ENCODE results near the gene CCDC192.

DNA sequence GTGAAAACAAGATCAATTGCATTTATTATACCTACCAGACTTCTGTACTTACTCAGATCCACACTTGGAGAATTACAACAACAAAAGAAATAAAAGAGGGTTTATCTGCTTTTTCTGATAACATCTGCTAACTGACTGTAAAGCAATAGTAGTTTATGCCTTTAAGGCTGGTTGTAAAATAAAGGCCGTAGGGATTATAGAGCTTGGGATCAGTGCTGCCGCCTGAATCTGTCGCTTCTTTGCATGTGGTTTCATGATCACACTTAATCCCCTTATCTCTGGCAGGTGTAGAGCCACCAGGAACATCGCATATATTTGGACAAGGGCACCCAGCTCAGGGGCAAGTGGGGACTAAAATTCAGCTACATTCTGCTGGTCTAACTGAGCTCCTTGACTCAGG is 146.7 kb downstream of the CCDC192 start:
- TF ChIP-seq, protein P1, sequence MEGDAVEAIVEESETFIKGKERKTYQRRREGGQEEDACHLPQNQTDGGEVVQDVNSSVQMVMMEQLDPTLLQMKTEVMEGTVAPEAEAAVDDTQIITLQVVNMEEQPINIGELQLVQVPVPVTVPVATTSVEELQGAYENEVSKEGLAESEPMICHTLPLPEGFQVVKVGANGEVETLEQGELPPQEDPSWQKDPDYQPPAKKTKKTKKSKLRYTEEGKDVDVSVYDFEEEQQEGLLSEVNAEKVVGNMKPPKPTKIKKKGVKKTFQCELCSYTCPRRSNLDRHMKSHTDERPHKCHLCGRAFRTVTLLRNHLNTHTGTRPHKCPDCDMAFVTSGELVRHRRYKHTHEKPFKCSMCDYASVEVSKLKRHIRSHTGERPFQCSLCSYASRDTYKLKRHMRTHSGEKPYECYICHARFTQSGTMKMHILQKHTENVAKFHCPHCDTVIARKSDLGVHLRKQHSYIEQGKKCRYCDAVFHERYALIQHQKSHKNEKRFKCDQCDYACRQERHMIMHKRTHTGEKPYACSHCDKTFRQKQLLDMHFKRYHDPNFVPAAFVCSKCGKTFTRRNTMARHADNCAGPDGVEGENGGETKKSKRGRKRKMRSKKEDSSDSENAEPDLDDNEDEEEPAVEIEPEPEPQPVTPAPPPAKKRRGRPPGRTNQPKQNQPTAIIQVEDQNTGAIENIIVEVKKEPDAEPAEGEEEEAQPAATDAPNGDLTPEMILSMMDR (IDR thresholded peaks at IDR 0.05; ENCODE audit: insufficient read depth, low read depth, low read length), result no peak
- TF ChIP-seq EZH2 (IDR thresholded peaks at IDR 0.05; ENCODE audit: insufficient read depth, low read length), result no peak

Data from astrocyte (in vitro differentiated cells and primary cell).